ENCODE data around the gene COL9A1. TPM values are rescaled to one million over a fixed set of nuclear protein-coding genes. Genes with fewer than 3 reads are reported as not detected.

Gene COL9A1
- total RNA-seq, 3 donors from 2014 or later (not counting 1 experiment from before 2014, with no cell fraction given) = not detected

GRCh38 chr6:70307008-70307407 is 4.1 kb upstream of the COL9A1 start:
- H3K4me3 ChIP-seq (ENCODE audit: low read length) = no peak overlapping the region

GRCh38 chr6:70304616-70305015 is 1.7 kb upstream of the COL9A1 start:
- ATAC-seq (no peak), DNase-seq (no peak)
- H3K36me3 Mint-ChIP-seq = no peaks in the 10 kb centered on the region
- H3K4me1 ChIP-seq (ENCODE audit: control insufficient read depth, insufficient read depth, low read length) = no peaks in the 10 kb centered on the region
- no peaks in the 10 kb centered on the region for H3K4me1 Mint-ChIP-seq
- no peaks in the 10 kb centered on the region for H3K36me3 ChIP-seq (ENCODE audit: control insufficient read depth, insufficient read depth, low read length)
- no peak overlapping the region for H3K4me3 Mint-ChIP-seq
- no peak overlapping the region for H3K27ac Mint-ChIP-seq
- H3K27ac ChIP-seq (ENCODE audit: low read length) = no peak overlapping the region
- no peak for TF ChIP-seq CTCF (IDR thresholded peaks at IDR 0.05)
- H3K9me3 ChIP-seq (ENCODE audit: control insufficient read depth, insufficient read depth, low read length) = no peaks in the 10 kb centered on the region
- peaks cover 3% of the 10 kb centered on the region in 2 donors for H3K9me3 Mint-ChIP-seq
- 91% methylated on average over 1 of the region's 1 CpG for WGBS (ENCODE audit: insufficient coverage)
- no peak overlapping the region for H3K4me3 ChIP-seq (ENCODE audit: low read length)
- H3K27me3 ChIP-seq (ENCODE audit: control insufficient read depth, insufficient read depth, low read length) = no peaks in the 10 kb centered on the region
- H3K27me3 Mint-ChIP-seq (ENCODE audit: low read depth in 2 of 2) = peaks cover 0 to 10% of the 10 kb centered on the region in 2 donors
- intact Hi-C loops (cut with micrococcal nuclease) = no loop called here

More at GRCh38 chr6:70307008-70307407, 4.1 kb upstream of the COL9A1 start:
- peaks cover 6 to 10% of the 10 kb centered on the region in 2 donors for H3K27me3 Mint-ChIP-seq (ENCODE audit: low read depth in 2 of 2)
- no peak overlapping the region for H3K27ac Mint-ChIP-seq
- intact Hi-C loops (cut with micrococcal nuclease) = no loop called here
- no peaks in the 10 kb centered on the region for H3K4me1 Mint-ChIP-seq
- no peak for TF ChIP-seq CTCF (IDR thresholded peaks at IDR 0.05)
- peaks cover 3% of the 10 kb centered on the region in 2 donors for H3K9me3 Mint-ChIP-seq
- H3K9me3 ChIP-seq (ENCODE audit: control insufficient read depth, insufficient read depth, low read length) = no peaks in the 10 kb centered on the region
- H3K4me1 ChIP-seq (ENCODE audit: control insufficient read depth, insufficient read depth, low read length) = no peaks in the 10 kb centered on the region
- 44% methylated on average over 2 of the region's 3 CpGs for WGBS (ENCODE audit: insufficient coverage)
- no peak overlapping the region for H3K27ac ChIP-seq (ENCODE audit: low read length)
- no peaks in the 10 kb centered on the region for H3K36me3 ChIP-seq (ENCODE audit: control insufficient read depth, insufficient read depth, low read length)
- no peak overlapping the region for H3K4me3 Mint-ChIP-seq
- no peaks in the 10 kb centered on the region for H3K36me3 Mint-ChIP-seq
- DNase-seq (no peak), ATAC-seq (no peak)
- no peaks in the 10 kb centered on the region for H3K27me3 ChIP-seq (ENCODE audit: control insufficient read depth, insufficient read depth, low read length)

GRCh38 chr6:70299456-70299855 is 3.4 kb downstream of the COL9A1 start:
- no peaks in the 10 kb centered on the region for H3K36me3 ChIP-seq (ENCODE audit: control insufficient read depth, insufficient read depth, low read length)
- no peak for ATAC-seq
- H3K4me1 Mint-ChIP-seq = no peaks in the 10 kb centered on the region
- H3K4me1 ChIP-seq (ENCODE audit: control insufficient read depth, insufficient read depth, low read length) = no peaks in the 10 kb centered on the region
- H3K27me3 ChIP-seq (ENCODE audit: control insufficient read depth, insufficient read depth, low read length) = no peaks in the 10 kb centered on the region
- intact Hi-C loops (cut with micrococcal nuclease) = no loop called here
- H3K4me3 Mint-ChIP-seq = no peak overlapping the region
- TF ChIP-seq CTCF (IDR thresholded peaks at IDR 0.05) = no peak
- peaks cover 0 to 9% of the 10 kb centered on the region in 2 donors for H3K27me3 Mint-ChIP-seq (ENCODE audit: low read depth in 2 of 2)
- H3K4me3 ChIP-seq (ENCODE audit: low read length) = no peak overlapping the region
- peaks cover 3% of the 10 kb centered on the region in 2 donors for H3K9me3 Mint-ChIP-seq
- WGBS (ENCODE audit: insufficient coverage) = 18% methylated on average over 1 of the region's 2 CpGs
- no peak for DNase-seq
- no peak overlapping the region for H3K27ac Mint-ChIP-seq
- no peak overlapping the region for H3K27ac ChIP-seq (ENCODE audit: low read length)
- H3K9me3 ChIP-seq (ENCODE audit: control insufficient read depth, insufficient read depth, low read length) = no peaks in the 10 kb centered on the region
- no peaks in the 10 kb centered on the region for H3K36me3 Mint-ChIP-seq

GRCh38 chr6:70298068-70298467 is 4.8 kb downstream of the COL9A1 start:
- peaks cover 3% of the 10 kb centered on the region in 2 donors for H3K9me3 Mint-ChIP-seq
- no peaks in the 10 kb centered on the region for H3K36me3 Mint-ChIP-seq
- no peak for DNase-seq
- H3K36me3 ChIP-seq (ENCODE audit: control insufficient read depth, insufficient read depth, low read length) = no peaks in the 10 kb centered on the region
- no peak overlapping the region for H3K27ac ChIP-seq (ENCODE audit: low read length)
- no peak for ATAC-seq
- H3K4me1 Mint-ChIP-seq = no peaks in the 10 kb centered on the region
- no peaks in the 10 kb centered on the region for H3K4me1 ChIP-seq (ENCODE audit: control insufficient read depth, insufficient read depth, low read length)
- H3K9me3 ChIP-seq (ENCODE audit: control insufficient read depth, insufficient read depth, low read length) = no peaks in the 10 kb centered on the region
- H3K4me3 ChIP-seq (ENCODE audit: low read length) = no peak overlapping the region
- H3K27me3 ChIP-seq (ENCODE audit: control insufficient read depth, insufficient read depth, low read length) = no peaks in the 10 kb centered on the region
- TF ChIP-seq CTCF (IDR thresholded peaks at IDR 0.05) = no peak
- peaks cover 0 to 9% of the 10 kb centered on the region in 2 donors for H3K27me3 Mint-ChIP-seq (ENCODE audit: low read depth in 2 of 2)
- H3K4me3 Mint-ChIP-seq = no peak overlapping the region
- intact Hi-C loops (cut with micrococcal nuclease) = no loop called here
- H3K27ac Mint-ChIP-seq = no peak overlapping the region
